ENCODE data around the gene MUCL1.

MUCL1 gene

GRCh38 chr12:54891717-54892478, 37.6 kb downstream of the MUCL1 start:
- no peak for DNase-seq (ENCODE audit: low spot score)
